HCEC 1CT (cell line): ENCODE results near the gene FASTKD3.

Experiments used
- DNase-seq: peaks from one replicate; pipeline ENCODE4 v3.0.0-alpha.2; 2017

FASTKD3 gene

DNA sequence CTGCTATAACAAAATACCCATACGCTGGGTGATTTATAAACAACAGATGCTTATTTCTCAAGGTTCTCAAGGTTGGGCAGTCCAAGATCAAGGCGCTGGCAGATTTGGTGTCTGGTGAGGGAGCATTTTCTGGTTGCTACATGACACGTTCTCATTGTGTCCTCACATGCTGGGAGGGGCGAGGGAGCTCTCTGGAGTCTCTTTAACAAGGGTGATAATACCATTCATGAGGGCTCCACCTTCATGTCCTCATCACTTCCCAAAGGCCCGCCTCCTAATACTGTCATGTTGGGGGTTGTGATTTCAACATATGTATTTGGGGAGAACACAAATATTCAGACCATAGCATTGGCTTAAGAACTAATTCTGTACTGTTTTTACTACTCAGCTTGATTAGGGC is 22.5 kb downstream of the FASTKD3 start:
- DNase-seq = no peak

DNA sequence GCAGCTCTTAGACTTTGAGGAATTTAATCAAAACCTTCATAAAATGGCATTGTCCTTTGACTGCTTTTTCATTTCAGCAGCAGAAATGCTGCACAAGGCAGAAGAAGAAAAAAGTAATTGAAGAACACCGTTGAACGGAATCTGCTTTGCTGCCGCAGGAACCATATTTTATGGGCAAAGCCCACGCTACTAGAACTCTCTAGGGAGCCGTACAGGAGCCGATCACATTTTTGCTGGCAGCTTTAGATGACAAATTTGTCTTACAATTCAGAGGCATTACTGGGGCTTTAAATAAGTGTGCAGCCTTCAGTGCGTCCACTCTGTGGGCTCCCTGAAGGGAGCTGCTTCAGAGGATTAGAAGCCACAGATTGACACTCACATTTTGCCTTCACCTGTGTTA is 23.3 kb downstream of the FASTKD3 start:
- no peak for DNase-seq

DNA sequence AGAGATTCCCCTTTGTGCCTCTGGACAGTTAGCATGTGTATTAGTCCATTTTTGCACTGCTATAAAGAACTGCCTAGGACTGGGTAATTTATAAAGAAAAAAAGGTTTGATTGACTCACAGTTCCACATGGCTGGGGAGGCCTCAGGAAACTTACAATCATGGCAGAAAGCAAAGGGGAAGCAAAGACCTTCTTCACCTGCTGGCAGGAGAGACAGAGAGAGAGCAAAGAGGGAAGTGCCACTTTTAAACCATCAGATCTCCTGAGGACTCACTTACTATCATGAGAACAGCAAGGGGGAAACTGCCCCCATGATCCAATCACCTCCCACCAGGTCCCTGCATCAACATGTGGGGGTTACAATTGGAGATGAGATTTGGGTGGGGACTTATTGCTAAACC is 23.9 kb downstream of the FASTKD3 start:
- DNase-seq = no peak

DNA sequence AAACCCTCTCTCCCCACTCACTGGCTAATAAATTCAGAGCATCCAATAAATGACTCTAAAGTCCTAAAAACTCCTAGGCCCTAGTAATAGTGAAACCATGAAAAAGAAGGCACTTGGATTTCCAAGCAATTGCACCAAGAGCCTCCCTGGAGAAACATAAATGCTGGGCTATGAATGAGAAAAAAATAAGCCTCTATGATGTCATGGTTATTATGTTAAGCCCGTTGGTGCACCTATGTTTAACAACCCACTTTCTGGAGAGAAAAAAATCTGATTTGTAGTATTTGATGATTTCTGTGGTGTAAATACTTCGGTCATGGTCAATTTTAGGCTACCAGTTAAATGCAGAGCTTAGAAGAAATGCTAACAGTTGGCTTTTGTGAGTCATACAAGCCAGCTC is 26.3 kb downstream of the FASTKD3 start:
- no peak for DNase-seq

DNA sequence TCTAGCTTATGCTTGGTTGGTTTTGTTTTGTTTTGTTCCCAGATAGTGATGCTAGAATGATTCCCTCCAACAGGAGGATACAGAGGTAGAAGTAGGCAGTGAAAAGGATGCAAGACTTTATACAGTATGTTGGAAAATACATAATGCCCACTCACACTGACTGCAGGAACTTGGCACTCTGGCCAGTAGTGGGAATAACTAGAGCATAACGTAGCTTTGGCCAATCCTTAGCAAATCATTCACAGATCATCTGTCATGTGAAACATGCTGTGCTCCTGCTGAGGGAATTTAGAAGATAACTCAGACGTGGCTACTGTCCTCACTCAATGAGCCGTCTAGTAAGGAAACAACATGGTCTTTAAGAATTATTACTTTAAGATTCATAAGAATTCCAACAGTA is 31.4 kb downstream of the FASTKD3 start:
- no peak for DNase-seq

DNA sequence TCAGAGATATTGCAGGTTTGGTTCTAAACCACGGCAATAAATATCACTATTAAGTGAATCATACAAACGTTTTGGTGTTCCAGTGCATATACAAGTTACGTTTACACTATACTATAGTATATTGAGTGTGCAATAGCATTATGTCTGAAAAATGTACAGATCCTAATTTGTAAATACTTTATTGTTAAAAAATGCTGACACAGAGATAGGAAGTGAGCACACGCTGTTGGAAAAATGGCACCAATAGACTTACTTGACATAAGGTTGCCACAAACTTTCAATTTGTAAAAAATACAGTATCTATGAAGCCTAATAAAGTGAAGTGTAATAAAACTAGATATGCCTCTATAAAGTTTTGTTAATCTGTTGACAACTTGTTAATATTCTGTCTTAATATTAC is 33.8 kb downstream of the FASTKD3 start:
- DNase-seq = no peak

DNA sequence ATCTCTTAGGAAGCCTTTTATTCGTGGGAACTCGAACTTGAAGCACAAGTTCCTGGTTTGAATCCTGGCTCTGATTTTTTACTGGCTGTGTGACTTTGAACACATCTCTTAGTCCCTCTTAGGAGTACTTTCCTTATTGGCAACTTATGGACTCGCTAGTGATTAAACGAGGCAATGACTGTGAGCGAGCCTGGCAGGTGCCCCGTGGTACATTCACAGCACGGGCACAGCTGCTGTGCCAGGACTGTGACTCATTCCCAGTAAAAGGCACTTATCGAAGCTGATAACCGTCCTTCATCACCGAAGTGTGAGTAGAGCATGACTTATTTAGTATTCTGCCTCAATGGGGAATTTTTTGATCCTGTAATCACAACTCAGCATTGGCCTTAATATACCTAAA is 40.6 kb downstream of the FASTKD3 start:
- no peak for DNase-seq

DNA sequence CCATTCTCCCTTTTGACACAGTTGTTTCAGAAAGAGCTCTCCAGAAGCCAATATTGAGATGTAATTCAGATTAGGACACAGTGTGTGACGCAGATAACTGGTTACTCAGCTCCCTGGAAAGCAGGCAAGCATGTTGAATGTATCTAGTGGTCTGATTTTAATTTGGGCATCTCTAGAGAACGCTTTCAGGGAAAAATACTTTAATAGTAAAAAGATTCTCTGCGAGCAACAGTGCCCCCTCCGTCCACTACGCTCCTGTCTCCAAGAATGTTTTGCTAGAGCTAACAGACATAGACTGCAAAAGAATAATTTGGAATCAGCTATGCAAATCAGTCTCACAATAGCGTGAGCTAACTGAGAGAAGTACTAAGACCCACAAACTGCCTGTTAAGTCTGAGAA is 41.2 kb downstream of the FASTKD3 start:
- DNase-seq = no peak

DNA sequence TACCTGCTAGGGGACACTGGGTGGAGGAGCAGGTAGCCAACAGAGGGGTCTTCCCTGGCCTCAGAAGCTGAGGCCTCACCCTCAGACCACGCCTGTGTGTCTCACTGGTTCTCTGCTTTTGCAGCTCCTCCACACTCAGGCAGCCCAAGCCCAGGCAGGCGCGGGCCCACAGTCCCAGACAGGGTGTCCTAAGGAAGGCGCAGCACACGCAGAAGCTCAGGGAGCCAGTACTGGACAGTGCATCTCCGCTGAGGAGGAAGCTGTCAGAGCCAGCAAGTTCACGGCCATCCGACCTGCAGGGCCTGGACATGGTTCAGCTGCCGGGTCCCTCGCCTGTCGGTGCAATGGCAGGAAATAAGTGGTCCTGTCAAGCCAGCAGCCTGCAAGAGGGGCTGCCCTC is 43.2 kb downstream of the FASTKD3 start:
- no peak for DNase-seq

DNA sequence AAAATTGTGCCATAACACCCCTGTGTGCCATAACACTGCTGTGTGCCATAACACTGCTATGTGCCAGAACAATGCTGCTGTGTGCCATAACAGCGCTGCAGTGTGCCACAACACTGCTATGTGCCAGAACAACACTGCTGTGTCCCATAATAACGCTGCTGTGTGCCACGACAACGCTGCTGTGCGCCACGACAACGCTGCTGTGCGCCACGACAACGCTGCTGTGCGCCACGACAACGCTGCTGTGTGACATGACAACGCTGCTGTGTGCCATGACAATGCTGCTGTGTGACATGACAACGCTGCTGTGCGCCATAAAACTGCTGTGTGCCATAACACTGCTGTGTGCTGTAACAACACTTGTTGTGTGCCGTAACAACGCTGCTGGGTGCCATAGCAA is 43.8 kb downstream of the FASTKD3 start:
- no peak for DNase-seq

DNA sequence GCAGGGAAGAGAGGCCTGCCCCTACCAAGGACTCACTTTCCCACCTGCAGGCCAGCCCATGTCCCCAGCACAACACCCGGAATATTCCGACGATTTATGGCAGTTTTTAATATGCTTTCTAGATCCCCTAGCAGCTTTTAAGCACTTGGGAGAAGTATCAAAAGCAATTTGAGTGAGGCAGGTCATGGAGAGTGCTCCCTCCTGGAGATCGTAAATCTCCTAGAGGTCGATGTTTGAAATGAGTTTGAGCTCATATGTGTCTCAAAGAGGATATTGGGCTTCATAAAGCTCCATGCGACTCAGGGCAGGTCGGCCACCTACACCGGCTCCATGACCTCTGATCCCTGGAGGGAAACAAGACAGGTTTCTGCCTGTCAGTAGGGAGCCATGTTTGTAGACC is 45.2 kb downstream of the FASTKD3 start:
- DNase-seq = no peak

DNA sequence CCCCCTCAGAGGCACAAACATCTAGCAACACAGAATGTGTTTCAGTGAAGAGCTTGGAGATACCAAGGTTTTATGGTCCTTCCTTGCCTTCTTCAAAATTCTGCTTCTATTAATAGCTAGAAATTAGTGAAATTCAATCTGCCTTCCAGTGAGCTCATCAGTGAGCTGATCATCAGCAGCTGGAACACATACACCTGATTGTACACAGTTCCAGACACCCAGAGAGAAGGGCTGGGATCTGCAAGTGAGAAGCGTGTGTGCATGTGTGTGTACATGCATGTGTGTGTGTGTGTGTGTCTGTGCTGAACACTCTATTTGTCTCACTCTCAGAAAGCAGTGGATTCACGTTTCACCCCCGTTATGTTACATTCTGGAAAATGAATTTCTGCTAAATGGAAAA is 46.4 kb downstream of the FASTKD3 start:
- no peak for DNase-seq

DNA sequence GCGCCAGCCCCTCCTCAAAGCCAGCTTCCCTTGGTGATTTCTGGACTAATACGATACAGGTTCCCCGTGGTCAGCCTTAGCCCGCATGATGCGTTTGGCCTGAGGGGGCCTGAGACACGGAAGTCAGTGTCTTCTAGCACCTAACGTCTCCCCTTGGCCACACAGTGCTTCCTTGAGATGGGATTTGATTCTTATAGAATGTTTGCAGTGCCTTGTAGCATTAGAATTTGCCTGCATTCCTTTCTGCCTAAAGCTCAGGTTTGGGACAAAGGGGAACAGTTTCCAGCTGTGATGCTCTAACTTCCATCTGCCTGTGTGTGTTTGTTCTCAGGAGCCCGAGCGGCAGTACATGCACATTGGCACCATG is 52.3 kb downstream of the FASTKD3 start:
- no peak for DNase-seq

DNA sequence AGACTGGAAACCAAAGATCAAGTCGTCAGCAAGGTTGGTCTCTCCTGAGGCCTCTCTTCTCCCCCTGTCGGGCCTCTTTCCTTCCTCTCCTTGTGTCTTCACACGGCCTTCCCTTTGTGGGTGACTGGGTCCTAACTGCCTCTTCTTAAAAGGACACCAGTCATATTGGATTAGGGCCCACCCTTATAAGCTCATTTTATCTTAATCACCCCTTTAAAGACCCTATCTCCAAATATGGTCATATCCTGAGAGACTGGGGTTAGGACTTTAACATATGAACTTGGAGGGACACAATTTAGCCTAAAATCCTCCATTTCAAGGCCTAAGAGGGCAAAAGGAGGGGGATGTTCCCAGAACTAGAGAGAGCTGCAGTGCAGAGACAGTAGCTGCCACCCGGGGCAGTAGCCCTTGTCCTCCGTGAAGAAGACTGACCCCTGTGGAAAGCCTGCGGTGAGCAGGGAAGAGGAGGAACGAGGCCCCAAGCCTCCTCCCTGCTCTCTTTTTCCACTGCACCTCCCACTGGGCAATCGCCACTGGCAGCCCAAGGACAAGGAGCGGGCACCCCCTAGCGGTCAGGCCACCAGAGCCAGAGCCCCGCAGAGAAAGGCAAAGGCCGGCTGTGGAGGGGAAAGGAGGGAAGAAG is 52.8 kb downstream of the FASTKD3 start:
- peak; percentile 45 for DNase-seq

DNA sequence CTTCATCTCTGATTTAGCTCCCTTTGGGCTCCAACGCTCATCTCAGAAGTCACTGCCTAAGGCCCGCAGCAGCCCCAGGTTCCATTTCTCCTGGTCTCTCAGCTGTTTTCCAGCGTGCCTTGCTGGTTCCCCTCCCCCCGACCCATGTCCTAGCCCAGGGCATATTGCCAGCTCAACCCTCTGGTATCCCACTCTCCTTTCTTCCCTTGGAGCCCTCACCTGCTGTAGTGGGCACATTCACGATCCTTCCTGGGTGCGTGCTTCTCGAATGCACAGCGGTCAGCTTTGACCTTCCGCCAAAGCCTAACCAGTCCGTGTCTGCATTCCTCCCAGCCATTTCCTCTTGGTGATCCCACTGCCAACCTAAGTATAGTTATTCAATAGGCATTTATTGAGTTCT is 54.0 kb downstream of the FASTKD3 start:
- no peak for DNase-seq

DNA sequence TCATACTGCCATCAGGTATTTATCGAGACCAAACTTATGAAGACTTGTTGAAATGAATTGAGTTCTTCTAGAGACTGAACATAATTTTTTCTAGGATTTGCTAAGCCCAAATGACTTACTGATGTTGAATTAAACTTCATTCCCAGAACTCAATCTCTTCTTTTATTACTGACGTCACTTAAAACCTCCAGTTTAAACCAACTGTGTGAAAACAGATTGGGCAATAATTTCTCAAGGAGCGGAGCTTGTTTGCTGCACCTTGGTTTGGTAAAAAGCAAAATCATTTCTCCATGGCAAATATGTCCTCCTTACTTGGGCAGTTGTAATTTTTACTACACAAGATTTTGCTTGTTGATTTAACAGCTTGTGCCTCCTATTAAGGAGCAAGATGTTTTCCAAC is 55.3 kb downstream of the FASTKD3 start:
- DNase-seq = no peak

DNA sequence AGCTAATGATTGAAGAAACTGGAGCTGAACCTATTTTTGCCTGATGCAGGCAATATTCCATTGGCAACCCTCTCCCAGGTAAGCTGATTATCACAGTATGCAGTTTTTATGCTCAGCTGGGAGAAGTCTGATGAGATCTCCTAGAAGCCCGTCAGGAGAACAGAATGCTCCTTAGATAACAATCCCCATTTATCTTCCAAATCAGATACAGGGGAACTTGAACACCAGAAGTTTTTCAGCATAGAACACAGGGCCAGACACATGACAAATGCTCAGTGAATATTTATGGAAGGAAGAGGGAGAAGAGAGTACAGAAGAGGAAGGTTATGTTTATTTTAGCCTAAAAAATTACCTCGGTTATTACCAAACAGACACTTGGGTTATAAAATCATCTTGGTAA is 55.8 kb downstream of the FASTKD3 start:
- no peak for DNase-seq

DNA sequence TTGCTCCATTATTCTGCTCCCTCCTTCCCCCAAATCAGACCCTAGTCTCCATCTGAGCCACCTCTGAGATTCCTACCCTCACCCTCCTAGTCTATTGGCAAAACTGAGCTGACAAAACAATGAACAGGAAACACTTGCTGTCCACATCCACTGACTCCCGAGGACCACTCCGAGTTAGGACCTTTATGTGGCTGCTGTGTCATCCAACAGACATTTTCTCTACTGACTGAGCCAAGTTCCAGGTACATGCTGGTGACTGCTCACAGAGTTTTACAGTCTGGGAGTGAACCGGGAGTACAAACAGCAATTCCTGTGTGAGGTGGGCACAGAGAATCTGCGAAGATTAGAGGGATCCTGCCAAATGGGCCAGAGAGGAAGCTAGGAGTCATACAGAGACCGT is 57.1 kb downstream of the FASTKD3 start:
- no peak for DNase-seq
